ENCODE measurements around the gene RUNX3. TPM values are rescaled to one million over a fixed set of nuclear protein-coding genes. Genes with fewer than 3 reads are reported as not detected.

The RUNX3 gene
- total RNA-seq, 6 experiments from 2014 or later, result 0.46 to 3.1 (median 0.84) TPM

- H3K4me3 ChIP-seq, result peak overlapping the region in 2 of 3 donors; percentile 32 to 35
- intact Hi-C loops (cut with DNase I), result loop anchor here in 1 of 2 donors (5.0 to 10.0 kb wide), 2 partner anchors 93 to 171 kb away; no protein-coding TSS in a partner anchor
- no peaks in the 10 kb centered on the region for H3K36me3 ChIP-seq
- TF ChIP-seq POLR2A (IDR thresholded peaks at IDR 0.05) (no peak), CTCF (IDR thresholded peaks at IDR 0.05) (no peak)
- peaks cover 0 to 12% (median 6%) of the 10 kb centered on the region in 4 donors for H3K4me1 ChIP-seq
- WGBS (ENCODE audit: insufficient coverage, low coverage, low lambda C conversion rate, missing lambda C conversion rate), result 21% methylated on average over 32 of the region's 63 CpGs
- H3K27ac ChIP-seq, result no peak overlapping the region
- peak in 1 of 4 donors; percentile 6 for ATAC-seq
- DNase-seq, result no peak
- peaks cover 5 to 55% of the 10 kb centered on the region in 2 donors for H3K27me3 ChIP-seq
- H3K9me3 ChIP-seq, result no peaks in the 10 kb centered on the region
Measured at GRCh38 chr1:24931468-24932231, 1.6 kb upstream of the RUNX3 start.

GRCh38 chr1:24931146-24931467 is 1.0 kb upstream of the RUNX3 start:
- TF ChIP-seq POLR2A (IDR thresholded peaks at IDR 0.05), result no peak
- TF ChIP-seq CTCF (IDR thresholded peaks at IDR 0.05), result no peak
- no peak overlapping the region for H3K27ac ChIP-seq
- WGBS (ENCODE audit: insufficient coverage, low coverage, low lambda C conversion rate, missing lambda C conversion rate), result 33% methylated on average over 6 of the region's 21 CpGs
- DNase-seq (no peak), ATAC-seq (no peak)
- intact Hi-C loops (cut with DNase I), result loop anchor here in 1 of 2 donors (5.0 to 10.0 kb wide), 2 partner anchors 94 to 171 kb away; no protein-coding TSS in a partner anchor
- no peak overlapping the region for H3K4me3 ChIP-seq
- H3K4me1 ChIP-seq, result peaks cover 0 to 12% (median 6%) of the 10 kb centered on the region in 4 donors
- H3K27me3 ChIP-seq, result peaks cover 5 to 58% of the 10 kb centered on the region in 2 donors
- no peaks in the 10 kb centered on the region for H3K36me3 ChIP-seq
- no peaks in the 10 kb centered on the region for H3K9me3 ChIP-seq

- peaks cover 5 to 67% of the 10 kb centered on the region in 2 donors for H3K27me3 ChIP-seq
- WGBS (ENCODE audit: insufficient coverage, low coverage, low lambda C conversion rate, missing lambda C conversion rate), result no CpG with 5 or more reads among the region's 129 CpGs
- peak in 1 of 3 donors; percentile 66 for DNase-seq
- intact Hi-C loops (cut with DNase I), result loop anchor here in 1 of 2 donors (5.0 to 10.0 kb wide), 2 partner anchors 95 to 173 kb away; no protein-coding TSS in a partner anchor
- H3K36me3 ChIP-seq, result no peaks in the 10 kb centered on the region
- H3K4me3 ChIP-seq, result peak overlapping the region; percentile 25 to 43 (median 33)
- ATAC-seq, result peak in 2 of 4 donors; percentile 7 to 10
- TF ChIP-seq CTCF (IDR thresholded peaks at IDR 0.05) (no peak), POLR2A (IDR thresholded peaks at IDR 0.05) (no peak)
- H3K27ac ChIP-seq, result peak overlapping the region in 2 of 3 donors; percentile 51 to 53
- peaks cover 0 to 12% (median 6%) of the 10 kb centered on the region in 4 donors for H3K4me1 ChIP-seq
- H3K9me3 ChIP-seq, result no peaks in the 10 kb centered on the region
Measured at GRCh38 chr1:24929398-24930259, 447 bp downstream of the RUNX3 start.

- H3K4me1 ChIP-seq, result peaks cover 0 to 12% (median 6%) of the 10 kb centered on the region in 4 donors
- peaks cover 5 to 67% of the 10 kb centered on the region in 2 donors for H3K27me3 ChIP-seq
- 1% methylated on average over 28 of the region's 48 CpGs for WGBS (ENCODE audit: insufficient coverage, low coverage, low lambda C conversion rate, missing lambda C conversion rate)
- intact Hi-C loops (cut with DNase I), result no loop called here
- peak overlapping the region; percentile 25 to 43 (median 33) for H3K4me3 ChIP-seq
- no peak for TF ChIP-seq POLR2A (IDR thresholded peaks at IDR 0.05)
- no peak for TF ChIP-seq CTCF (IDR thresholded peaks at IDR 0.05)
- H3K36me3 ChIP-seq, result no peaks in the 10 kb centered on the region
- peak in 3 of 4 donors; percentile 2 to 8 (median 7) for ATAC-seq
- no peaks in the 10 kb centered on the region for H3K9me3 ChIP-seq
- DNase-seq, result no peak
- H3K27ac ChIP-seq, result peak overlapping the region in 2 of 3 donors; percentile 51 to 53
Measured at GRCh38 chr1:24928689-24929397, 1.2 kb downstream of the RUNX3 start.
